HCT116 (cell line): ENCODE data around the gene FRRS1L. TPM values are rescaled to one million over a fixed set of nuclear protein-coding genes. Genes with fewer than 3 reads are reported as not detected.

ENCODE experiments used
- ATAC-seq: fragments of 200-7000 bp; cut with Tn5 transposase; 2 replicates; pipeline ENCODE4 v1.9.1; 2020; ENCODE audit warnings: mild to moderate bottlenecking, moderate library complexity
- BruUV-seq: library from RNA; stranded (reverse); fragments of 400-500 nt; replicated peaks from 2 replicates; lab custom pipeline; 2021; lab: Mats Ljungman, UMichigan
- CTCF ChIA-PET: fragments of 300-600 bp; sonication (Branson Sonifier 250); formaldehyde crosslinking; loops from one replicate; lab custom pipeline; 2021; ENCODE audit warnings: antibody characterized with exemption; lab: Charles Lee
- POLR2A ChIA-PET: fragments of 300-600, 350-600 bp; sonication (Branson Sonifier 250); formaldehyde crosslinking; loops from one replicate; lab custom pipeline; 2021; ENCODE audit warnings: antibody characterized with exemption; lab: Charles Lee
- RAD21 ChIA-PET, 2 experiments: fragments of 300-600 bp; sonication (Branson Sonifier 250); formaldehyde crosslinking; loops; one replicate each; lab custom pipeline; 2023; ENCODE audit warnings: low total read pairs in 2 of 2; ENCODE audit not compliant: uncharacterized antibody in 2 of 2, unreplicated experiment in 2 of 2, low non-redundant PET in 1 of 2; lab: Charles Lee
- DNase-seq: peaks from one replicate; pipeline ENCODE4 v3.0.0-alpha.2; 2010; ENCODE audit warnings: low read depth, low spot score
- H2AFZ ChIP-seq: fragments of 200-600 bp; shearing (Covaris generic), sonication (generic); 2 replicates; pipeline ENCODE4 v1.6.1; 2017; ENCODE audit warnings: low read depth, mixed run types, mixed read lengths, antibody characterized with exemption, low read length; ENCODE audit not compliant: poor library complexity, severe bottlenecking
- H3K27ac ChIP-seq: 2 replicates; pipeline ENCODE4 v1.5.1; 2012; ENCODE audit warnings: low read depth, low read length
- H3K27me3 ChIP-seq: fragments of 200-600 bp; sonication (generic); 2 replicates; pipeline ENCODE4 v1.6.1; 2016; ENCODE audit warnings: mixed run types, low read length, mixed read lengths; ENCODE audit not compliant: insufficient read depth
- H3K36me3 ChIP-seq, 2 experiments: fragments of 200-500 bp in 1 of 2; fragments of 200-600 bp in 1 of 2; sonication (Bioruptor generic) in 1 of 2; sonication (generic) in 1 of 2; 2 replicates each; pipeline versions ENCODE4 v1.5.1 to v1.6.1; 2014 to 2016; ENCODE audit warnings: low read length in 2 of 2, inconsistent platforms in 1 of 2, mixed read lengths in 1 of 2, mixed run types in 1 of 2; ENCODE audit not compliant: insufficient read depth in 2 of 2, control insufficient read depth in 1 of 2
- H3K4me1 ChIP-seq, 2 experiments: fragments of 200-600 bp in 1 of 2; sonication (generic) in 1 of 2; 2 replicates each; pipeline versions ENCODE4 v1.5.1 to v1.6.1; 2012 to 2017; ENCODE audit warnings: low read length in 2 of 2, inconsistent platforms in 1 of 2, mild to moderate bottlenecking in 1 of 2, mixed read lengths in 1 of 2, mixed run types in 1 of 2, moderate library complexity in 1 of 2; ENCODE audit not compliant: insufficient read depth in 2 of 2, control insufficient read depth in 1 of 2
- H3K4me2 ChIP-seq: fragments of 200-600 bp; sonication (generic); 2 replicates; pipeline ENCODE4 v1.6.1; 2017; ENCODE audit warnings: mixed run types, low read length, mixed read lengths
- H3K4me3 ChIP-seq, 2 experiments: fragments of 200-600 bp in 1 of 2; sonication (generic) in 1 of 2; replicated peaks in 1 of 2; 2 replicates each; pipeline ENCODE4 v1.5.1; 2011 to 2016; ENCODE audit warnings: low read length in 2 of 2, control low read depth in 1 of 2, low read depth in 1 of 2, mild to moderate bottlenecking in 1 of 2, mixed read lengths in 1 of 2, mixed run types in 1 of 2
- H3K79me2 ChIP-seq: fragments of 200-600 bp; sonication (generic); 2 replicates; pipeline ENCODE4 v1.6.1; 2017; ENCODE audit warnings: mild to moderate bottlenecking, mixed run types, low read length, moderate library complexity, mixed read lengths; ENCODE audit not compliant: insufficient read depth
- H3K9ac ChIP-seq: fragments of 200-600 bp; sonication (generic); 2 replicates; pipeline ENCODE4 v1.6.1; 2016; ENCODE audit warnings: low read length, mixed read lengths
- H3K9me2 ChIP-seq: fragments of 200-600 bp; sonication (generic), shearing (Covaris generic); 2 replicates; pipeline ENCODE4 v1.6.1; 2017; ENCODE audit warnings: mixed run types, mild to moderate bottlenecking, moderate library complexity; ENCODE audit not compliant: insufficient read depth
- H3K9me3 ChIP-seq, 2 experiments: fragments of 200-500 bp in 1 of 2; fragments of 200-600 bp in 1 of 2; sonication (Bioruptor generic) in 1 of 2; sonication (generic) in 1 of 2; 2 replicates each; pipeline ENCODE4 v1.6.1; 2014 to 2017; ENCODE audit warnings: low read length in 2 of 2, mixed read lengths in 2 of 2, inconsistent platforms in 1 of 2, low read depth in 1 of 2, mild to moderate bottlenecking in 1 of 2, mixed run types in 1 of 2, moderate library complexity in 1 of 2; ENCODE audit not compliant: control insufficient read depth in 1 of 2, insufficient read depth in 1 of 2
- H4K20me1 ChIP-seq: fragments of 200-600 bp; sonication (generic), shearing (Covaris generic); 2 replicates; pipeline ENCODE4 v1.6.1; 2017; ENCODE audit warnings: mixed run types, mild to moderate bottlenecking, moderate library complexity; ENCODE audit not compliant: insufficient read depth
- CBX3 ChIP-seq: IDR thresholded peaks from 2 replicates; pipeline ENCODE4 v1.6.1; 2012; ENCODE audit warnings: low read depth
- CEBPB ChIP-seq: IDR thresholded peaks from 2 replicates; pipeline ENCODE4 v1.6.1; 2012; ENCODE audit warnings: low read depth
- CTCF ChIP-seq, 3 experiments: fragments of 200-600 bp in 1 of 3; sonication (generic) in 1 of 3; IDR thresholded peaks in 2 of 3; conservative IDR thresholded peaks in 1 of 3; 2 replicates each; pipeline ENCODE4 v1.5.1; 2012 to 2017; ENCODE audit warnings: low read depth in 2 of 3, low read length in 2 of 3, antibody characterized with exemption in 1 of 3, borderline replicate concordance in 1 of 3, control low read depth in 1 of 3, mild to moderate bottlenecking in 1 of 3, mixed read lengths in 1 of 3, mixed run types in 1 of 3, moderate library complexity in 1 of 3; ENCODE audit not compliant: insufficient read depth in 1 of 3
- EGR1 ChIP-seq: IDR thresholded peaks from 2 replicates; pipeline ENCODE4 v1.6.1; 2012; ENCODE audit warnings: low read depth
- ELF1 ChIP-seq: IDR thresholded peaks from 2 replicates; pipeline ENCODE4 v1.6.1; 2012; ENCODE audit warnings: low read depth, borderline replicate concordance
- EZH2 ChIP-seq: fragments of 200-600 bp; sonication (generic); IDR thresholded peaks from 2 replicates; pipeline ENCODE4 v1.6.1; 2017; ENCODE audit warnings: antibody characterized with exemption, mixed run types
- EZH2phosphoT487 ChIP-seq: fragments of 200-600 bp; IDR thresholded peaks from 2 replicates; pipeline ENCODE4 v1.6.1; 2018; ENCODE audit warnings: antibody characterized with exemption, borderline replicate concordance
- FOSL1 ChIP-seq: IDR thresholded peaks from 2 replicates; pipeline ENCODE4 v1.6.1; 2012; ENCODE audit warnings: low read depth
- MAX ChIP-seq: IDR thresholded peaks from 2 replicates; pipeline ENCODE4 v1.6.1; 2012
- POLR2A ChIP-seq: IDR thresholded peaks from 2 replicates; pipeline ENCODE4 v1.7.0; 2011; ENCODE audit warnings: borderline replicate concordance; ENCODE audit not compliant: insufficient read depth, insufficient read length; ENCODE audit errors: extremely low read depth
- POLR2AphosphoS5 ChIP-seq: IDR thresholded peaks from 2 replicates; pipeline ENCODE4 v1.6.1; 2011; ENCODE audit warnings: mild to moderate bottlenecking, low read depth, low read length, moderate library complexity
- REST ChIP-seq: IDR thresholded peaks from 2 replicates; pipeline ENCODE4 v1.6.1; 2012; ENCODE audit warnings: low read depth
- SIN3A ChIP-seq: IDR thresholded peaks from 2 replicates; pipeline ENCODE4 v1.6.1; 2012; ENCODE audit warnings: low read depth
- SP1 ChIP-seq: IDR thresholded peaks from 2 replicates; pipeline ENCODE4 v1.6.1; 2012; ENCODE audit warnings: low read depth
- TCF7L2 ChIP-seq: IDR thresholded peaks from 2 replicates; pipeline ENCODE4 v1.7.0; 2011; ENCODE audit warnings: borderline replicate concordance, inconsistent platforms; ENCODE audit not compliant: insufficient read depth, insufficient read length; ENCODE audit errors: extremely low read depth
- YY1 ChIP-seq: IDR thresholded peaks from 2 replicates; pipeline ENCODE4 v1.6.1; 2011; ENCODE audit warnings: low read length, low read depth, moderate library complexity, mild to moderate bottlenecking; ENCODE audit not compliant: insufficient replicate concordance; ENCODE audit errors: extremely low read depth
- ZBTB33 ChIP-seq: IDR thresholded peaks from 2 replicates; pipeline ENCODE4 v1.6.1; 2011; ENCODE audit warnings: mild to moderate bottlenecking, low read length, moderate library complexity; ENCODE audit not compliant: insufficient replicate concordance; ENCODE audit errors: extremely low read depth
- ZNF274 ChIP-seq: fragments of 200-500 bp; sonication (Bioruptor generic); IDR thresholded peaks from 2 replicates; pipeline ENCODE4 v1.6.1; 2014; ENCODE audit warnings: mild to moderate bottlenecking, low read depth, low read length, inconsistent platforms
- intact Hi-C: fragments of 100-400 bp; cut with micrococcal nuclease; formaldehyde crosslinking; loops from 2 replicates; pipeline ENCODE4 v1.10.0; 2022
- total RNA-seq: library from RNA; stranded (reverse); gene quantifications from one replicate; pipeline ENCODE4 v1.2.1, GENCODE V29; 2021; ENCODE audit not compliant: unreplicated experiment

The FRRS1L gene
- total RNA-seq, 1 experiment from 2014 or later: not detected

- Histone ChIP-seq H3K27ac (peak within 1 kb of the TSS; percentile 87), H3K79me2 (peaks cover 51% of the 10 kb centered on the region), H3K9ac (peak within 1 kb of the TSS; percentile 92), H4K20me1 (peaks cover 8% of the 10 kb centered on the region; the same call in 1 of the 2 replicates), H3K4me2 (peak within 1 kb of the TSS; percentile 95), H3K4me1 (peaks cover 15 to 31% of the 10 kb centered on the region in 2 experiments), H3K9me3 (no peaks in the 10 kb centered on the region), H3K36me3 (no peaks in the 10 kb centered on the region), H3K4me3 (peak within 1 kb of the TSS; percentile 70 to 93), H3K27me3 (no peaks in the 10 kb centered on the region), H2AFZ (peak within 1 kb of the TSS; percentile 94), H3K9me2 (no peaks in the 10 kb centered on the region)
- ATAC-seq (peak; percentile 94), DNase-seq (peak; percentile 99)
- POLR2A ChIA-PET: interaction anchor here (0.9 kb wide), 1 partner anchor 10 kb away, joined by 3 read pairs; no protein-coding TSS in a partner anchor
- CTCF ChIA-PET: no interaction called here
- RAD21 ChIA-PET: interaction anchor here in 1 of 2 experiments (0.5 kb wide), 1 partner anchor 53 kb away, joined by 3 read pairs; no protein-coding TSS in a partner anchor
- intact Hi-C loops: loop anchor here (1.0 to 2.0 kb wide), 2 partner anchors 83 to 197 kb away; no protein-coding TSS in a partner anchor
- BruUV-seq: no TSS peak
- TF ChIP-seq YY1 (peak; percentile 91), CBX3 (no peak), SIN3A (0 out of 2 replicates have a peak, but pooled peaks have one; percentile 14), MAX (no peak), POLR2AphosphoS5 (peak; percentile 90), REST (no peak), CEBPB (no peak), FOSL1 (peak; percentile 81), ZNF274 (no peak), EZH2 (no peak), ZBTB33 (no peak), ELF1 (peak; percentile 65), TCF7L2 (no peak), POLR2A (peak; percentile 56), EZH2phosphoT487 (no peak), SP1 (peak; percentile 92), EGR1 (peak; percentile 93), CTCF (IDR thresholded peaks at IDR 0.05 in 2 of 3, conservative IDR thresholded peaks at IDR 0.05 in 1 of 3; ENCODE audit: borderline replicate concordance in 1 of 3, insufficient read depth in 1 of 3, low read depth in 2 of 3, low read length in 2 of 3) (no peak)
Observed at GRCh38 chr9:109119439-109120203, 47.4 kb downstream of the FRRS1L start, which contains the start of gene TMEM245. TSS of gene TMEM245 (minus strand) at chr9:109119947. CDS start at chr9:109119913, 34 bp downstream.
